K562 (cell line): ENCODE measurements around the gene GCN1. TPM values are rescaled to one million over a fixed set of nuclear protein-coding genes. Genes with fewer than 3 reads are reported as not detected.

ENCODE experiments used
- ATAC-seq: fragments of 200-7000 bp; cut with Tn5 transposase; 3 replicates; pipeline ENCODE4 v1.9.1; 2020; ENCODE audit warnings: moderate library complexity
- BruUV-seq: library from RNA; stranded (reverse); fragments of 400-500 nt; replicated peaks from 2 replicates; lab custom pipeline; 2021; lab: Mats Ljungman, UMichigan
- CTCF ChIA-PET: fragments of 300-600 bp; formaldehyde crosslinking; extraction: SDS; loops from one replicate; lab custom pipeline; 2021; ENCODE audit warnings: low intra/inter-chr PET ratio; lab: Yijun Ruan, JAX
- POLR2A ChIA-PET: fragments of 300-600, 350-650 bp; sonication (Branson Sonifier 250); formaldehyde crosslinking; extraction: SDS; loops from one replicate; lab custom pipeline; 2021; ENCODE audit warnings: antibody characterized with exemption, inconsistent platforms; lab: Yijun Ruan, JAX
- DNase-seq, 4 experiments: peaks; one replicate each; pipeline versions ENCODE4 v3.0.0 to v3.0.0-alpha.2; 2011 to 2018; ENCODE audit warnings: low spot score in 3 of 4, mixed read lengths in 3 of 4; ENCODE audit errors: extremely low read depth in 1 of 4
- FAIRE-seq: peaks from 2 replicates; lab custom pipeline; 2011; peaks lifted over from hg19 to GRCh38; lab: Jason Lieb, UNC
- H2AFZ ChIP-seq: 2 replicates; pipeline ENCODE4 v1.6.0; 2011; ENCODE audit warnings: low read depth, low read length, control low read depth, inconsistent platforms
- H3K27ac ChIP-seq: fragments of 200-600 bp; 3 replicates; pipeline ENCODE4 v1.8.0; 2011; ENCODE audit warnings: low read depth, mild to moderate bottlenecking, control low read depth, inconsistent platforms, low read length, moderate library complexity, mixed read lengths; ENCODE audit errors: extremely low read depth
- H3K27me3 ChIP-seq, 2 experiments: fragments of 300-600 bp in 1 of 2; 2 replicates in 1 of 2; 3 replicates in 1 of 2; pipeline versions ENCODE4 v1.6.0 to v1.8.0; 2011; ENCODE audit warnings: inconsistent platforms in 2 of 2, low read length in 2 of 2, mild to moderate bottlenecking in 1 of 2, mixed read lengths in 1 of 2, moderate library complexity in 1 of 2; ENCODE audit not compliant: control insufficient read depth in 2 of 2, insufficient read depth in 2 of 2
- H3K36me3 ChIP-seq: fragments of 300-600 bp; 3 replicates; pipeline ENCODE4 v1.8.0; 2011; ENCODE audit warnings: mild to moderate bottlenecking, low read length, inconsistent platforms; ENCODE audit not compliant: control insufficient read depth, insufficient read depth
- H3K4me1 ChIP-seq, 2 experiments: fragments of 200-600 bp in 1 of 2; replicated peaks in 1 of 2; 2 replicates in 1 of 2; 3 replicates in 1 of 2; pipeline versions ENCODE4 v1.5.1 to v1.8.0; 2011; ENCODE audit warnings: inconsistent platforms in 2 of 2, low read length in 2 of 2, mild to moderate bottlenecking in 1 of 2, mixed read lengths in 1 of 2, moderate library complexity in 1 of 2; ENCODE audit not compliant: control insufficient read depth in 2 of 2, insufficient read depth in 2 of 2
- H3K4me2 ChIP-seq: 2 replicates; pipeline ENCODE4 v1.6.1; 2011; ENCODE audit warnings: low read length, control low read depth, inconsistent platforms, mixed read lengths; ENCODE audit not compliant: insufficient read depth
- H3K4me3 ChIP-seq: fragments of 200-600 bp; sonication (generic), shearing (Covaris generic); 2 replicates; pipeline ENCODE4 v1.5.1; 2016; ENCODE audit warnings: control low read depth, inconsistent platforms
- H3K79me2 ChIP-seq: fragments of 200-600 bp; 3 replicates; pipeline ENCODE4 v1.8.0; 2011; ENCODE audit warnings: low read length, inconsistent platforms; ENCODE audit not compliant: control insufficient read depth, insufficient read depth
- H3K9ac ChIP-seq, 2 experiments: 2 replicates each; pipeline versions ENCODE4 v1.6.0 to v1.6.1; 2011; ENCODE audit warnings: low read depth in 2 of 2, low read length in 2 of 2, control low read depth in 1 of 2, inconsistent platforms in 1 of 2, mild to moderate bottlenecking in 1 of 2, mixed read lengths in 1 of 2; ENCODE audit not compliant: insufficient read depth in 1 of 2
- H3K9me1 ChIP-seq: one replicate; pipeline ENCODE4 v1.6.0; 2011; ENCODE audit warnings: inconsistent platforms, mild to moderate bottlenecking, low read length, moderate library complexity; ENCODE audit not compliant: control insufficient read depth, insufficient read depth
- H3K9me3 ChIP-seq: replicated peaks from 2 replicates; pipeline ENCODE4 v1.5.1; 2011; ENCODE audit warnings: low read depth, low read length, inconsistent platforms; ENCODE audit not compliant: control insufficient read depth, insufficient read depth
- H4K20me1 ChIP-seq: replicated peaks from 2 replicates; pipeline ENCODE4 v1.6.1; 2011; ENCODE audit warnings: low read length, inconsistent platforms, mixed read lengths; ENCODE audit not compliant: control insufficient read depth, insufficient read depth
- ARID1B ChIP-seq: fragments of 450-650 bp; IDR thresholded peaks from 2 replicates; pipeline ENCODE4 v1.6.1; 2016; ENCODE audit warnings: antibody characterized with exemption, mild to moderate bottlenecking, inconsistent platforms
- BRD9 ChIP-seq: fragments of 450-650 bp; IDR thresholded peaks from 2 replicates; pipeline ENCODE4 v1.6.1; 2018; ENCODE audit warnings: low read depth; ENCODE audit not compliant: partially characterized antibody
- ESRRB ChIP-seq: fragments of 250-450 bp; sonication (Bioruptor Pico); IDR thresholded peaks from 2 replicates; pipeline ENCODE4 v1.5.0; 2020; ENCODE audit warnings: mild to moderate bottlenecking, moderate library complexity, borderline replicate concordance
- GTF2A2 ChIP-seq: IDR thresholded peaks from 2 replicates; pipeline ENCODE4 v1.6.1; 2016; ENCODE audit warnings: mild to moderate bottlenecking, missing genetic modification characterization, missing compliant biosample characterization
- HDGF ChIP-seq: fragments of 450-650 bp; IDR thresholded peaks from 2 replicates; pipeline ENCODE4 v1.6.1; 2016
- HNRNPLL ChIP-seq: fragments of 200-400 bp; formaldehyde crosslinking; IDR thresholded peaks from 2 replicates; pipeline ENCODE4 v1.6.1; 2017; ENCODE audit warnings: low read length, low read depth, mild to moderate bottlenecking; ENCODE audit not compliant: poor library complexity, severe bottlenecking
- HSF4 ChIP-seq: fragments of 250-450 bp; sonication (Bioruptor Pico); IDR thresholded peaks from 2 replicates; pipeline ENCODE4 v2.1.2; 2022; ENCODE audit warnings: mild to moderate bottlenecking, moderate library complexity, borderline replicate concordance
- MAFG ChIP-seq: fragments of 450-650 bp; conservative IDR thresholded peaks from 2 replicates; pipeline ENCODE4 v1.6.1; 2016; ENCODE audit warnings: missing genetic modification characterization, missing compliant biosample characterization
- NFXL1 ChIP-seq: fragments of 450-650 bp; formaldehyde crosslinking; IDR thresholded peaks from 2 replicates; pipeline ENCODE4 v1.4.0; 2021; ENCODE audit warnings: mild to moderate bottlenecking
- OTX1 ChIP-seq: fragments of 450-650 bp; formaldehyde crosslinking; IDR thresholded peaks from 2 replicates; pipeline ENCODE4 v1.4.0; 2022; ENCODE audit warnings: mild to moderate bottlenecking
- RFX1 ChIP-seq: fragments of 450-650 bp; IDR thresholded peaks from 2 replicates; pipeline ENCODE4 v1.6.1; 2016; ENCODE audit warnings: mild to moderate bottlenecking, moderate library complexity
- SMAD4 ChIP-seq: fragments of 250-450 bp; sonication (Bioruptor Pico); conservative IDR thresholded peaks from 2 replicates; pipeline ENCODE4 v1.8.0; 2021; ENCODE audit warnings: inconsistent platforms, mild to moderate bottlenecking, moderate library complexity
- SMC3 ChIP-seq: conservative IDR thresholded peaks from 2 replicates; pipeline ENCODE4 v1.6.1; 2011; ENCODE audit warnings: low read depth, low read length, improper control_type of control experiment; ENCODE audit not compliant: insufficient read depth
- SRSF7 ChIP-seq: fragments of 200-400 bp; formaldehyde crosslinking; optimal IDR thresholded peaks from 2 replicates; pipeline ENCODE3; 2017; ENCODE audit warnings: mild to moderate bottlenecking, low read depth, low read length
- ZNF174 ChIP-seq: fragments of 250-450 bp; sonication (Bioruptor Pico); IDR thresholded peaks from 2 replicates; pipeline ENCODE4 v1.4.0; 2020; ENCODE audit warnings: mild to moderate bottlenecking
- ZNF232 ChIP-seq: sonication (generic); formaldehyde crosslinking; IDR thresholded peaks from 2 replicates; pipeline ENCODE4 v1.8.0; 2022; ENCODE audit warnings: mild to moderate bottlenecking, missing genetic modification reagents
- ZNF436 ChIP-seq: fragments of 250-450, 450-650 bp; sonication (Bioruptor Pico); formaldehyde crosslinking; IDR thresholded peaks from 2 replicates; pipeline ENCODE4 v1.7.0; 2020; ENCODE audit warnings: mild to moderate bottlenecking
- ZNF589 ChIP-seq: fragments of 200-800 bp; sonication (Bioruptor generic); IDR thresholded peaks from 2 replicates; pipeline ENCODE4 v1.6.1; 2016; ENCODE audit warnings: low read depth, missing genetic modification characterization, missing compliant biosample characterization
- WGBS: fragments of 100-300 bp; shearing (Covaris generic); methylation state at CpG from one replicate; pipeline ENCODE4 v1.1.6; 2016; ENCODE audit warnings: low coverage, mixed read lengths; ENCODE audit not compliant: insufficient coverage; ENCODE audit errors: missing lambda C conversion rate; 5-methylcytosine and 5-hydroxymethylcytosine counted together
- in situ Hi-C: fragments of 300-500 bp; cut with MboI; formaldehyde crosslinking; loops from 4 replicates; pipeline ENCODE4 v1.15.0; 2018; ENCODE audit warnings: inconsistent platforms, mixed read lengths
- intact Hi-C: fragments of 100-400 bp; cut with micrococcal nuclease; formaldehyde crosslinking; loops from 2 replicates; pipeline ENCODE4 v1.14.2; 2022
- polyA plus RNA-seq, 8 experiments: library from polyadenylated mRNA; depleted of rRNA in 4 of 8; stranded (reverse) in 5 of 8; unstranded in 3 of 8; fragments of >200 nt; fragmentation: Nextera tagmentation in 2 of 8; fragmentation: Illumina TruSeq in 1 of 8; extraction: Ambion mirVana in 2 of 8; extraction: Trizol in 1 of 8; gene quantifications; 2 replicates each; pipeline versions ENCODE4 v1.2.1 to v1.2.3, GENCODE V29; 2011 to 2014; ENCODE audit warnings: inconsistent platforms in 1 of 8, missing spikeins in 1 of 8
- total RNA-seq, 7 experiments: library from RNA; depleted of rRNA in 6 of 7; stranded (reverse); fragments of >200 nt in 6 of 7; fragmentation: Illumina TruSeq in 2 of 7; extraction: Trizol in 2 of 7; gene quantifications; 2 replicates each; pipeline versions ENCODE4 v1.2.1 to v1.2.3, GENCODE V29; 2011 to 2021; ENCODE audit warnings: low replicate concordance in 1 of 7
- TF ChIP-seq, protein P1 (sequence below): sonication (generic); formaldehyde crosslinking; IDR thresholded peaks from 2 replicates; pipeline ENCODE4 v1.8.1; 2023; ENCODE audit warnings: missing genetic modification reagents, mild to moderate bottlenecking, borderline replicate concordance

GCN1 gene
- total and polyA plus RNA-seq, 9 of the 15 experiments (the other 6 are each of a cell fraction or from before 2014, with no cell fraction given) = 11.9 to 190 (median 51.7) TPM

DNA sequence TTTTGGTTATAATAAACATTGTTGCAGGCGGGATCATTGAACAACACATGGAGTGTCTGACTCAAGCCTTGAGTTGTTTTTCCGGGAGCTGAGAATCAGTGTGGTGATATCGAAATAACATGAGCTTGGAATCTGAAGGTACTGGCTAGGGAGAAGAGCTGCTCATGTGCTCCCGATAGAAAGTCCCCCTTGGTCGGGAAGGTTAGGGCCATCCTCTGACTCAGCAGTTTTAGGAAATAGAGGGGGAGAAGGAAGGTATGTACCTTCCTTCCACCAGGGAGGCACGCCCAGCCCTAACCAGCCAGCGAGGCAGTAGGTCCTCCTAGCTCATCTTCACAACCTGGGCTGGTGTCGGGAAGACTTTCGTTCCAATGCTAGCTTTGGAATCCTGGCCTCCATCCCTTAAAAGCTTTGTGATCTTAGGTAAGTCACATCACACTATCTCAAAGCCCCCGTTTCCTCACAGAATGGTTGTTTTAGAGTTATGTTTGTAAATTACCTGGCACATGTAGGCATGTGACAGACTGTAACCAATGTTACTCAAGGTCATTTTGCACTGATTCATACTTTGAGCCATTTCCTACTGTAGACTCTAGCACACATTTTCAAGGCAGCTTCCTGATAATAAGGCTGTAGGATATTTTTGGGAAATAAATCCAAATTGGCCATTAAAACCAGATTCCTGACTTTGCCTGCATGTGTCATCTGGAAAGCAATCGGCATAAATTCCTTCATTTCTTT lies 76.0 kb downstream of the GCN1 start:
- DNase-seq = peak; percentile 56 to 76 (median 62)
- H3K4me2 ChIP-seq = peak overlapping the region; percentile 88
- peaks cover 10% of the 10 kb centered on the region; the same call in 1 of the 2 replicates for H4K20me1 ChIP-seq
- no peaks in the 10 kb centered on the region for H3K9me3 ChIP-seq
- no TSS peak for BruUV-seq
- in situ Hi-C loops (no loop called here), intact Hi-C loops (loop anchor here (10.0 kb wide), 1 partner anchor 176 kb away; the partner anchor contains the start of genes RNU4-1 and RNU4-2)
- peak overlapping the region; percentile 73 to 81; a peak in 3 of 4 replicates for H3K9ac ChIP-seq
- H3K27me3 ChIP-seq = no peaks in the 10 kb centered on the region
- ChIA-PET CTCF (no interaction called here), POLR2A (interaction anchor here (0.6 to 6.8 kb wide), 10 partner anchors 8 to 198 kb away, joined by 3 to 54 read pairs (median 4); partner anchors contain the start of genes RNU4-1, RNU4-2 and RPLP0)
- peak; percentile 16 for ATAC-seq
- H3K4me1 ChIP-seq = peaks cover 15 to 21% of the 10 kb centered on the region in 2 experiments; a peak in 4 of 5 replicates
- WGBS = 19% methylated on average over 11 of the region's 11 CpGs
- peaks cover 6% of the 10 kb centered on the region for H3K9me1 ChIP-seq
- no peak overlapping the region; the same call in 1 of the 3 replicates for H3K27ac ChIP-seq
- peak overlapping the region; percentile 75; the same call in 1 of the 2 replicates for H3K4me3 ChIP-seq
- 0 out of 2 replicates have a peak overlapping the region, but pooled peaks have one; percentile 16 for H2AFZ ChIP-seq
- peaks cover 27% of the 10 kb centered on the region for H3K36me3 ChIP-seq
- FAIRE-seq = peak; percentile 74
- peaks cover 50% of the 10 kb centered on the region for H3K79me2 ChIP-seq
- TF ChIP-seq OTX1 (CRISPR knock-in tag) = no peak
- no peak for TF ChIP-seq HNRNPLL
- no peak for TF ChIP-seq RFX1
- no peak for TF ChIP-seq ZNF436 (CRISPR knock-in tag)
- TF ChIP-seq, protein P1, sequence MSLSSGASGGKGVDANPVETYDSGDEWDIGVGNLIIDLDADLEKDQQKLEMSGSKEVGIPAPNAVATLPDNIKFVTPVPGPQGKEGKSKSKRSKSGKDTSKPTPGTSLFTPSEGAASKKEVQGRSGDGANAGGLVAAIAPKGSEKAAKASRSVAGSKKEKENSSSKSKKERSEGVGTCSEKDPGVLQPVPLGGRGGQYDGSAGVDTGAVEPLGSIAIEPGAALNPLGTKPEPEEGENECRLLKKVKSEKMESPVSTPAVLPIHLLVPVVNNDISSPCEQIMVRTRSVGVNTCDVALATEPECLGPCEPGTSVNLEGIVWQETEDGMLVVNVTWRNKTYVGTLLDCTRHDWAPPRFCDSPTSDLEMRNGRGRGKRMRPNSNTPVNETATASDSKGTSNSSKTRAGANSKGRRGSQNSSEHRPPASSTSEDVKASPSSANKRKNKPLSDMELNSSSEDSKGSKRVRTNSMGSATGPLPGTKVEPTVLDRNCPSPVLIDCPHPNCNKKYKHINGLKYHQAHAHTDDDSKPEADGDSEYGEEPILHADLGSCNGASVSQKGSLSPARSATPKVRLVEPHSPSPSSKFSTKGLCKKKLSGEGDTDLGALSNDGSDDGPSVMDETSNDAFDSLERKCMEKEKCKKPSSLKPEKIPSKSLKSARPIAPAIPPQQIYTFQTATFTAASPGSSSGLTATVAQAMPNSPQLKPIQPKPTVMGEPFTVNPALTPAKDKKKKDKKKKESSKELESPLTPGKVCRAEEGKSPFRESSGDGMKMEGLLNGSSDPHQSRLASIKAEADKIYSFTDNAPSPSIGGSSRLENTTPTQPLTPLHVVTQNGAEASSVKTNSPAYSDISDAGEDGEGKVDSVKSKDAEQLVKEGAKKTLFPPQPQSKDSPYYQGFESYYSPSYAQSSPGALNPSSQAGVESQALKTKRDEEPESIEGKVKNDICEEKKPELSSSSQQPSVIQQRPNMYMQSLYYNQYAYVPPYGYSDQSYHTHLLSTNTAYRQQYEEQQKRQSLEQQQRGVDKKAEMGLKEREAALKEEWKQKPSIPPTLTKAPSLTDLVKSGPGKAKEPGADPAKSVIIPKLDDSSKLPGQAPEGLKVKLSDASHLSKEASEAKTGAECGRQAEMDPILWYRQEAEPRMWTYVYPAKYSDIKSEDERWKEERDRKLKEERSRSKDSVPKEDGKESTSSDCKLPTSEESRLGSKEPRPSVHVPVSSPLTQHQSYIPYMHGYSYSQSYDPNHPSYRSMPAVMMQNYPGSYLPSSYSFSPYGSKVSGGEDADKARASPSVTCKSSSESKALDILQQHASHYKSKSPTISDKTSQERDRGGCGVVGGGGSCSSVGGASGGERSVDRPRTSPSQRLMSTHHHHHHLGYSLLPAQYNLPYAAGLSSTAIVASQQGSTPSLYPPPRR (CRISPR knock-in tag) = 0 out of 2 replicates have a peak, but pooled peaks have one; percentile 34
- TF ChIP-seq SRSF7 = no peak
- TF ChIP-seq ESRRB (CRISPR knock-in tag) = no peak
- no peak for TF ChIP-seq BRD9
- 0 out of 2 replicates have a peak, but pooled peaks have one; percentile 12 for TF ChIP-seq SMAD4 (CRISPR knock-in tag)
- no peak for TF ChIP-seq ZNF232 (CRISPR knock-in tag)
- TF ChIP-seq GTF2A2 = no peak
- TF ChIP-seq SMC3 = no peak
- 0 out of 2 replicates have a peak, but pooled peaks have one; percentile 10 for TF ChIP-seq ARID1B
- TF ChIP-seq NFXL1 (CRISPR knock-in tag) = no peak
- TF ChIP-seq ZNF174 = no peak
- no peak for TF ChIP-seq HDGF
- no peak for TF ChIP-seq ZNF589 (CRISPR knock-in tag)
- TF ChIP-seq HSF4 (CRISPR knock-in tag) = no peak
- TF ChIP-seq MAFG (tag) = peak; percentile 94
